OCI-LY3 (cell line): ENCODE data around the gene HEMK1.

Experiments used
- CTCF ChIP-seq: fragments of 200-600, 300-600 bp; sonication (generic); IDR thresholded peaks from 2 replicates; pipeline ENCODE4 v1.5.1; 2014; ENCODE audit warnings: antibody characterized with exemption, low read length, low read depth
- EZH2phosphoT487 ChIP-seq: fragments of 200-600 bp; shearing (Covaris generic); IDR thresholded peaks from 2 replicates; pipeline ENCODE4 v1.6.1; 2018; ENCODE audit warnings: antibody characterized with exemption, mixed run types, low read depth

DNA sequence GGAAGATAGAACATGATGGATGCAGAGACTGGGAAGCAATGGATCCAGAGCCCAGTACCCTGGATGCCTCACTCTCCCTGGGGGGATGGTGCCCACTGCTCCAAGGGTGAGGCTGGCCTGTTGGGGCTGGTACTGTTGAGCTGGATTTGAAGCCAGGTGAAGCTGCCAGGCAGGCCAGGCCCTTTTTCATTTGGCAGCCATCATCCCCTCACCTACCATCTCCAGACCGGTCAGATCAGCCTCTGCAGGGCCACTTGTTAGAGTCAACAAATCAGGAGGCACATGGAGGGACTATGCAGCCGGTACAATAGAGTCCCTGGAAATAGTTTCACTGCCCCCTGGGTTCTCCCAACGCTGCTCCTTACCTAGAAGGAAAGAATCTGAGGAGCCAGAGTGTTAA, 53.6 kb downstream of the HEMK1 start:
- TF ChIP-seq CTCF: no peak
- no peak for TF ChIP-seq EZH2phosphoT487
